GM12891 (cell line): ENCODE results near the gene USP11. TPM values are rescaled to one million over a fixed set of nuclear protein-coding genes. Genes with fewer than 3 reads are reported as not detected.

ENCODE experiments used
- DNase-seq: peaks from one replicate; pipeline ENCODE4 v3.0.0; 2011; ENCODE audit warnings: low spot score; ENCODE audit not compliant: insufficient read length
- FAIRE-seq: peaks from 2 replicates; lab custom pipeline; 2011; peaks lifted over from hg19 to GRCh38; lab: Jason Lieb, UNC
- PAX5 ChIP-seq: IDR thresholded peaks from 2 replicates; pipeline ENCODE4 v1.6.1; 2011; ENCODE audit warnings: low read length, moderate library complexity, mild to moderate bottlenecking; ENCODE audit not compliant: insufficient read depth, severe bottlenecking
- POLR2A ChIP-seq: IDR thresholded peaks from 2 replicates; pipeline ENCODE4 v1.6.1; 2011; ENCODE audit warnings: low read depth, low read length, control low read depth
- POLR2AphosphoS5 ChIP-seq: IDR thresholded peaks from 2 replicates; pipeline ENCODE4 v1.6.1; 2011; ENCODE audit warnings: low read depth, low read length, control low read depth
- POU2F2 ChIP-seq: IDR thresholded peaks from 2 replicates; pipeline ENCODE4 v1.6.1; 2011; ENCODE audit warnings: low read depth, mild to moderate bottlenecking, control low read depth, low read length, moderate library complexity
- SPI1 ChIP-seq: IDR thresholded peaks from 2 replicates; pipeline ENCODE4 v1.6.1; 2011; ENCODE audit warnings: low read depth, low read length, control low read depth
- TAF1 ChIP-seq: IDR thresholded peaks from 2 replicates; pipeline ENCODE4 v1.6.1; 2011; ENCODE audit warnings: low read depth, low read length, control low read depth
- polyA plus RNA-seq: library from polyadenylated mRNA; unstranded; fragments of >200 nt; gene quantifications from one replicate; pipeline ENCODE4 v1.2.1, GENCODE V29; 2012; ENCODE audit warnings: low read depth, missing spikeins, inconsistent platforms; ENCODE audit not compliant: missing spikeins

Gene USP11
- polyA plus RNA-seq: 30.1 TPM

DNA sequence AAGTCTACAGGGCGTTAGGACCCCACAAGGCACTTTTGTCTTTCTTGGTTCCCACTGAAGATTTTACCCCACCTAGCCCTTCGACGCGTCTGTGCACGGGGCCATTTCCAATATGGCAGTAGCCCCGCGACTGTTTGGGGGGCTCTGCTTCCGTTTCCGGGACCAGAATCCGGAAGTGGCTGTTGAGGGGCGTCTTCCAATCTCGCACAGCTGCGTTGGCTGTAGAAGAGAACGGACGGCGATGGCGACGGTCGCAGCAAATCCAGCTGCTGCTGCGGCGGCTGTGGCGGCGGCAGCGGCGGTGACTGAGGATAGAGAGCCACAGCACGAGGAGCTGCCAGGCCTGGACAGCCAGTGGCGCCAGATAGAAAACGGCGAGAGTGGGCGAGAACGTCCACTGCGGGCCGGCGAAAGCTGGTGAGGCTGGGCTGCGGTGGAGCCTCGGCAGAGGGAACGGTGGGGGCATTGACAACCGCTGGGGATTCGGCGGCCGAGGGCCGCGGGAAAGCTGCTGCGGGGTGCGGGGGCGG lies at the start of gene USP11:
USP11 (plus strand) TSS at position 207 of the 530 bp plus-strand sequence; CDS start at position 242, 35 bp downstream.
- FAIRE-seq (peak; percentile 90), DNase-seq (peak; percentile 30)
- TF ChIP-seq TAF1 (peak; percentile 68; the same call in 1 of the 2 replicates), POU2F2 (no peak), POLR2AphosphoS5 (peak; percentile 74; the same call in 1 of the 2 replicates)

GRCh38 chrX:47184486-47184885 lies 48.3 kb upstream of the USP11 start:
- DNase-seq (no peak), FAIRE-seq (no peak)
- TF ChIP-seq POU2F2 (no peak), SPI1 (no peak), PAX5 (no peak), POLR2AphosphoS5 (no peak), TAF1 (no peak), POLR2A (no peak)

- no peak for TF ChIP-seq POLR2A
- FAIRE-seq (no peak), DNase-seq (no peak)
These were observed 47.6 kb upstream of the USP11 start for GRCh38 chrX:47185241-47185640.

DNA sequence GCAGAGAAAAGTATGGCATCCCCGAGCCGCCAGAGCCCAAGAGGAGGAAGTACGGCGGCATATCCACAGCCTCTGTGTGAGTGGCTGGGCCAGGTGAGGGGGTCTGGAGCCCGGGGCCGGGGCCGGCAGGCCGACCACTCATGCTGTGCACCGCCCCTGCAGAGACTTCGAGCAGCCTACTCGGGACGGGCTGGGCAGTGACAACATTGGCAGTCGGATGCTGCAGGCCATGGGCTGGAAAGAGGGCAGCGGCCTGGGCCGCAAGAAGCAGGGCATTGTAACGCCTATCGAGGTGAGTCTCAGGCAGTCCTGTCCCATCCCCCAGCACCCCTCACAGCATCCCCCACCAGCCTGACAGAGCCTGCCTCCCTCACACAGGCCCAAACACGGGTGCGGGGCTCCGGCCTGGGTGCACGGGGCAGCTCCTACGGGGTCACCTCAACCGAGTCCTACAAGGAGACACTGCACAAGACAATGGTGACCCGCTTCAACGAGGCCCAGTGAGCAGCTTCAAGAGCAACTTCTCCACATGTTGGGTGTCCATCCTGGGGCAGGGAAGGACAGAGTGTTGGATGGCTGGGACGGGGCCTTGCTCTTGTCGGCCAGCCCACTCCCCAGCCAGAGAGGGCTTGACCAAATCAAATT lies 46.6 kb upstream of the USP11 start:
- TF ChIP-seq POLR2A (no peak), POLR2AphosphoS5 (no peak)
- no peak for FAIRE-seq
- DNase-seq: no peak

DNA sequence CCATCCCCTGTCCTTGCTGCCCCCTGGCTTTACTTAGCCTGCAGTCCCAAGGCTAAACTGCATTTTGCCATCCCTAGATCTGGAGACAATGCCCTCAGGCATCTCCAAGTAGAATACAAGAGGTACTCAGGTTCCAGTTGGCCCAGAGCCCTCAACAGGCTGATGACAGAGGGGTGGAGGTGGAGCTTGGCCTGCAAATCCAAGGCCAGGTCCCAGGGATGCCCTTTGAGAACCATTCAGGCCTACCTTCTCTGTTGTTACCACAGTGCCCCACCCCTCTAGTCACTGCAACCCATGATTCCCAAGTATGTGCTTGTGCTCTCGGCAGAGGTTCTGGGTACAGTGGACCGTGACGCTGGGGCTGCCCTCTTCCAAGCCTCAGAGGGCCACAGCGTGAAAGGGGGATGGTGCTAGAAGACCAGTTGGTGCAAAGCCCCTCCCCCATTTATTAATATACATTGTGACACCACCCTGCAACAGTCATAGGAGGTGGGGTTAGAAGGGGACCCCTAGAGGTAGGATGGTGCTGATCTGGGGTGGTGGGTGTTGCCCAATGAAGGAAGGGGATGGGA lies 45.6 kb upstream of the USP11 start:
- DNase-seq (no peak), FAIRE-seq (no peak)
- TF ChIP-seq POLR2A: no peak
- TF ChIP-seq POU2F2: no peak
- TF ChIP-seq POLR2AphosphoS5: no peak
- no peak for TF ChIP-seq PAX5
- TF ChIP-seq TAF1: no peak

GRCh38 chrX:47189906-47190305 lies 42.9 kb upstream of the USP11 start:
- DNase-seq: no peak
- no peak for FAIRE-seq
- TF ChIP-seq PAX5: no peak
- TF ChIP-seq POLR2A: no peak
- no peak for TF ChIP-seq POLR2AphosphoS5
- no peak for TF ChIP-seq SPI1
- no peak for TF ChIP-seq POU2F2
- TF ChIP-seq TAF1: no peak

- FAIRE-seq (peak; percentile 99), DNase-seq (peak; percentile 79)
- peak; percentile 72 for TF ChIP-seq TAF1
- TF ChIP-seq POLR2AphosphoS5: peak; percentile 62; the same call in 1 of the 2 replicates
- TF ChIP-seq PAX5: no peak
- TF ChIP-seq POLR2A: peak; percentile 47
These were observed 42.2 kb upstream of the USP11 start for GRCh38 chrX:47190445-47191269.

- TF ChIP-seq POU2F2 (no peak), SPI1 (no peak), POLR2A (no peak), POLR2AphosphoS5 (no peak), PAX5 (no peak), TAF1 (no peak)
- DNase-seq (no peak), FAIRE-seq (no peak)
These were observed 41.5 kb upstream of the USP11 start for GRCh38 chrX:47191331-47191730.

GRCh38 chrX:47191806-47192401 lies 40.9 kb upstream of the USP11 start:
- FAIRE-seq (peak; percentile 70), DNase-seq (no peak)
- TF ChIP-seq PAX5 (no peak), TAF1 (no peak), POU2F2 (no peak), POLR2AphosphoS5 (no peak), SPI1 (no peak), POLR2A (no peak)
